ENCODE data around the gene SIN3A.
A peak's percentile ranks its signal among the peaks of the same experiment; 100 is the strongest.
"Not testable (repeated sequence)": the region's sequence is repeated elsewhere in the genome, so short reads cannot be mapped to it uniquely, and the experiment has no call there.

SIN3A gene

DNA sequence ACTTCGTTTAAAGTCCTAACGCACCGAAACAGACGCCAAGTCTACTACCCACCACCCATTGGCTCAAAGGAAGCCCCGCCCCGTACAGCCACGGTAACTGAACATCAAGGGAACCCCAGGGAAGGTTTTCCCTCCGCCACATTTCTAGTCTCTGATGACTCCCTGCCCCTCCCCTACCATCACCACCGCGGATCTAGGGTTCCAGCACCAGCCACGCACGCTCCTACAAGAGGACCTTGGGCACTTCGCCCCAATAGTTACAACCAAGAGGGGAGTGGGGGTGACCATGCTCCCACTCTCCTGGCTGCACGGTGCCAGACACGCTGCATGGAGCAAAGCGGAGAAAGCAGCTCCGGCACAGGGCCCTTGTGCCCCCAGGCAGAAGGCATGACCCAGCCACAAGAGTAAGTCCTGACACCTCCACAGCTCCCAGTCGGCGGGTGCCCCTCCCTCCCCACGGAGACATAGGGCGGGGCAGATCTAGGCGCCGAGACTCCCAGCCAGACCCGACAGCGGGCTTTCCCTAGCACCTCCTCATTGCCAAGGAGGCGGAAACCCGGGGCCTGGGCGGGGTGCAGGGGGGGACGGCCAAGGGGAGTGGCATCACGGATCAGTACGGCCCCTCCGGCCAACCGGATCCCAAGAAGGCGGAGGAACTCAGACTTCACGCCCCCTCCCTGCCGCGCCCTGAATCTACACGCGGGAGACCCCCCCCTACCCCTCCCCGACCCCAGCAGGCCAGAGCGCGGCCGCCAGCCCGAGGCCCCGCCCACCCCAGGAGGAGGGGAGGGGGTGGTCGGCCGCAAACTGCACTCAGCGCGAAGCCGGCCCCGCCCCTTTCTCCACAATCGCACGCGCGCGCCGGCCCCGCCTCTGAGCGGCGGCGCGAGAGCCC lies 936 bp downstream of the SIN3A start:
- peak; percentile 96 for DNase-seq

GRCh38 chr15:75449585-75450306 lies 1.7 kb downstream of the SIN3A start:
- no peak for DNase-seq

GRCh38 chr15:75448171-75448570 lies 3.3 kb downstream of the SIN3A start:
- DNase-seq = not testable (repeated sequence)

- no peak for DNase-seq
Observed at GRCh38 chr15:75446151-75446550, 5.3 kb downstream of the SIN3A start.

DNA sequence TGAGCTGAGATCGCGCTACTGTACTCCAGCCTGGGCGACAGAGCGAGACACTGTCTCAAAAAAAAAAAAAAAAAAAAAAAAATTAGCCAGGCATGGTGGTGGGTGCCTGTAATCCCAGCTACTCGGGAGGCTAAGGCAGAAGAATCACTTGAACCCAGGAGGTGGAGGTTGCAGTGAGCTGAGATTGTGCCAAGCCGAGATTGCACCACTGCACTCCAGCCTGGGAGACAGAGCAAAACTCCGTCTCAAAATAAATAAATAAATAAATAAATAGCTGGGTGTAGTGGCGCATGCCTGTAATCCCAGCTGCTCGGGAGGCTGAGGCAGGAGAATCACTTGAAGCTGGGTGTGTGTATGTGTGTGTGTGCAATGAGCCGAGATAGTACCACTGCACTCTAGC lies 6.2 kb downstream of the SIN3A start:
- DNase-seq = not testable (repeated sequence)

GRCh38 chr15:75443972-75444453 lies 7.5 kb downstream of the SIN3A start:
- not testable (repeated sequence) for DNase-seq

DNA sequence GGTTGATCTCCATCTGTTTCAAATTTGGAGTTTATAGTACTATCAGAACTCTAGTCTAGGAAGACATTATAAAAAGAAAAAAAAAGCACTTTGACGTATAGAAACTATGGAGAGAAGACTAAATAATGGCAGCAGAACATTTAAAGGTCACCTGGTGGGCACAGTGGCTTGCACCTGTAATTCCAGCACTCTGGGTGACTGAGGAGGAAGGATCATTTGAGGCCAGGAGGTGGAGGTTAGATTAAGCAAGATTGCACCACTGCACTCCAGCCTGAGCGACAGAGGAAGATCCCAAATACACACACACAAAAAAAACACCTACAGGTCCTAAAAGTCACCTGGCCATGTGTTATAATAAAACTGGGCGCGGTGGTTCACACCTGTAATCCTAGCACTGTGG lies 13.8 kb downstream of the SIN3A start:
- DNase-seq = no peak

- DNase-seq = no peak
Observed at GRCh38 chr15:75436881-75437280, 14.6 kb downstream of the SIN3A start.

DNA sequence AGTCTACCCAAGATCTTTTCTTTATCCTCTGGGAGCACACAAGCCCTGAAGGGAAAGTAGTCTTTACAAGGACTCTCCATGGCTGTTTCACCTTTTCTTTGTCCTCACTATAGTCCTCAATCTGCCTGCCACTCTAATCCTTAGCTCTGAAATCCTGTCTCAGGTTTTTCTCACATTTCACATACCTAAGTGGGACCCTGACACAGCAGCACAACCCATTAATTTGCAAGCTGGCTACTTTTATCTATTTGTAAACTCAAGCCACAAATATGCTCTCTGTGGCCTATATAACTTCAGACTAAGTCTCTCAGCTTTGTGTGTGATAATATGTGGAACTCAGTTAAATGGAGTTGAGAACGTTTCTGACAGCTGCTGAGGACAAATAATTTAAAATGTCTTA lies 19.8 kb downstream of the SIN3A start:
- no peak for DNase-seq

- DNase-seq = no peak
Observed at GRCh38 chr15:75431270-75431669, 20.2 kb downstream of the SIN3A start.

DNA sequence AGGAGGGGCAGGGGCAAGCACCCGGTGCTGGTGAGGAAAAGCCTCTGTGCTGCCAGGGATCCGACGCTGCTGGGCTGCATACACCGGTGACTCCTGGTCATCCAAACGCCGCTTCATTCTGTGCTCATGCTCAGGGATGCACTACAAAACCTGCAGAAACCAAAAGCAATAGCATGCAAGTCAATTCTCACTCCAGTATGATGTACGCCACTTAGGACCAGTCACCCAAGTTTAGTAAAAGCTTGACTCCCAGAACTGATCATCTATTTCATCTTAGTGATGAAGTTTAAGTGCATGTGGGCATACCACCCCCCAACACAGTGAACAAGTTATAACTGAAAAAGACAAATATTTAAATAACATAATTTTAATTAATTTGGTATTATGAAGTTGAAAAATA lies 21.2 kb downstream of the SIN3A start:
- DNase-seq = no peak

DNA sequence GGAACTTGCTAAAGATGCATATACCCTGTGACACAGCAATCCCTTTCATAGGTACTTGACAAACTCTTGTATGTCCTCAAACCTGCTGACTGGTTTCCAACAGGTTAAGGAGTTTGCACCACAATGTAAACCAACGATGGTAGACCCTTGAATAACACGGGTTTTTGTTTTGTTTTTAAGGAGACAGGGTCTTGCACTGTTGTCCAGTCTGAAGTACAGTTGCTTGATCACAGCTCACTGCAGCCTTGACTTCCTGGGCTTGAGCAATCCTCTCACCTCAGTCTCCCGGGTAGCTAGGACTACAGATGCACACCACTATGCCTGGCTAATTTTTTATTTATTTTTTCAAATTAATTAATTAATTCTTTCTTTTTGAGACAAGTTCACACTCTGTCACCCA lies 23.3 kb downstream of the SIN3A start:
- no peak for DNase-seq

DNA sequence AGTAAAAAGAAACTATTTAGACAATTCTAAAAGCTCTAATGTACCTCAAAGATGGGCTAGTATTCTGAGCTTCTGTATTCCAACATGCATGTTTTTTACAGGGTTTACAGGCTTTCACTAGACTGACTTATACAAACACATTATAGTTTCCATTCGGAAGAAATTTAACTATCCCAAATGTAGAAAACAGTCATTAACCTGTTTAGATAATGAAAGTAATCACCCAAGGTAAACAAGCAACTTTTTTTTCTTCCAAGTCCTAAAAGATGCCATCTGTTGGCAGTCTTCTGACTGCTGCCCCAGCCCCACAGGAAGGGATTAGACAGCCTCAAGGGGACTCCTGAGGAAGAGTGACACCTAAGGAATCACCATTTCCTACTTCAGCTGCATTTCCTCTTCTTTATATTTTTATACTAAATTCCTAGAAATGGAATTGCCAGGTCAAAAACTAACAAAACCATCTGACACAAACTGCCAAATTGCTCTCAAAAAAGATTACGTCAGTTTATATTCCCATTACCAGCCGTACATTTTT lies 25.5 kb downstream of the SIN3A start:
- DNase-seq = no peak

DNA sequence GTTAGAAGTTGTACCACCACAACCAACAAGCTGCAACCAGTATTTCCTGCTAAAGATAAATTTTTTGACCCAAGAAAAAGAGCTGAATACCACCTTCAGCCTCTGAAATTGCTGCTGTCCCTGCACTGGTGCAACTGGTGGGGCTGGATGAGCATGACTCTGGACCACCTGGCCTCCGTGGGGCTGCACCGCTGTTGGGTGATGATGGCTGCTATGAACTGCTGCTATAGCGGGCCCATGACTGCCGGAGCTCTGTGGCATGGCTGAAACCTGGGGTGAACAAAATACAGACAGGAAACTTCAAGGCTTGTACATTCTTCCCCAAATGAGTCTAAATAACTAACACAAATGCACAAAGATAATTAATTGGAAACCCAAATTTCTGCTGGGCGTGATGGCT lies 28.9 kb downstream of the SIN3A start:
- DNase-seq = no peak

DNA sequence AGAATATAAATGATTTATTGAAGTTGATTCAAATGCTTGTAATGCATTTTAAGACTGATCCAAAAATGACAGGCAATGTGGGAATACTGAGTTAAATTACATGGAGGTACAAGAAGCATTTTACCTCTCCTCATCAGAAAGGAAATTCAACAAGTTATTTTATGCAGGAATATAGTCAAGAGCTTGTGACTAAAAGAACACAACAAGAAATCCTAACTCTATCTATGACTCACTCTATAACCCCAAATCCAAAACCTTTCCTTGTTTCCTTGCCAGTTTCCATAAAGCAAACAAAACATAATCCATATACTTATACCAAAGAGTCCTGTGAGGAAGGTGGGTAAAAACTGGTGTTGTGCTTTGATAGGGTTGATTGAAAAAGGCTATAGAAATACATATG lies 30.8 kb downstream of the SIN3A start:
- DNase-seq = no peak

- DNase-seq = no peak
Observed at GRCh38 chr15:75416584-75416983, 34.9 kb downstream of the SIN3A start.

DNA sequence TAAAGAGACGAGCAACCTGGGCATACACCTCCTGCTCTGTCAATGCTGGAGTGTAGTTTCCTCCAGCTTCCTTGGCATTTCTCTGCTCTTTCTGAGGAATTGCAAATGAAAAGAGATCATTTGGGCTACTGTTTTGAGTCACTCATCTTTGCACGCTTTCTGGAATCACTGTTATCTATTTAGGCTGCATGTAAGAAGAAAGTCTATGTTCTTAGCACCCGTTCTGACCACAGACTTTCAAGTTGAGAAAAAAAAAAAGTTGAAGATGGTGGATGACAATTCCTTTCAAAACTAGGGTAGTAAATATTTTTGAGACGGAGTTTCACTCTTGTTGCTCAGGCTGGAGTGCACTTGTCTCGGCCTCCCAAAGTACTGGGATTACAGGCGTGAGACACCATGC lies 41.3 kb downstream of the SIN3A start:
- no peak for DNase-seq

DNA sequence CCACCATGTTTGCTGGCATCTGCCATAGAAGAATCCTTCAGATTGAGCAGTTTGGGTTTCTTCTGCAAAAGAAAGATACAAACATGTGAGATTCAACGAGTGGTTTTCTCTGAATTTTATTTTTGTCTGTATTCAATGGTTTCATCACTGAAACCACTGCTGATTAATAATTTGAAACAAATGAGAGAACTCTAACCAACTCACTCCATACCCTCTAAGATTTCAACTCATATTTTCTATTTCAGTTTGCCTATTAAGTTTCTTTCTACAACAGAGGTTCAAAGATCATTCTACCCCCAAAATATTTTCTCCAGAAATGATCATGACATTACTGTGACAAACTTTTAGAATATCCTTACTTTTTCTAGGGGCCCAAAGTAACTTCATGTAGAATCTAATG lies 44.4 kb downstream of the SIN3A start:
- DNase-seq = no peak

GRCh38 chr15:75403892-75404291 lies 47.6 kb downstream of the SIN3A start:
- DNase-seq = no peak

GRCh38 chr15:75397494-75397893 lies 54.0 kb downstream of the SIN3A start:
- DNase-seq = no peak

DNA sequence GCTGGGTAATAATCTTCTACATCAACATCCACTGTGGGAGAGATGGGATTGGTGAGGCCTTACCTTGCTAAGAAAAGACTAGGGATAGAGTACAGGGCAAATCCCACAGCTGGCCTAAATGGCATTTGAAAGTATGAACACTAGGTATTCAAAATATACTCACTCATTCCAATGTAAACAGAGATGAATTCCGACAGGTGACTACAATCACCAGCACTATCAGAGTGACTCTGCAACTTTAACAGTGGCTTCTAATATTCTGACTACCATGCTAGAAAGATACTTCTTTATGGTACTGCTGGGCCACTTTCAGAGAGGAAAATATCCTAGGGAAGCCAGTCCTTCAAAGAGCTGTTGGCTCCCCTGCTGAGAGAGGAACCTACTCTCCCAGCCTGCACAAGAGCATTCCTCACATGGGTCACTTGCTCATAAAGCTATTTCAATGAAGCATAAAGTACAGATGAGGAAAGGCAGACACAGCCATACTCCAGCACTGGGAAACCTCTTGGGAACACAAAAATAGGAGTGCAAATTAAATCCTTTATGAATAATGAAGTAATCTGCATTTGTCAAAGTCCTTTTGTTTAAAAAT lies 61.6 kb downstream of the SIN3A start:
- no peak for DNase-seq

GRCh38 chr15:75383986-75384385 lies 67.5 kb downstream of the SIN3A start:
- DNase-seq = not testable (repeated sequence)

DNA sequence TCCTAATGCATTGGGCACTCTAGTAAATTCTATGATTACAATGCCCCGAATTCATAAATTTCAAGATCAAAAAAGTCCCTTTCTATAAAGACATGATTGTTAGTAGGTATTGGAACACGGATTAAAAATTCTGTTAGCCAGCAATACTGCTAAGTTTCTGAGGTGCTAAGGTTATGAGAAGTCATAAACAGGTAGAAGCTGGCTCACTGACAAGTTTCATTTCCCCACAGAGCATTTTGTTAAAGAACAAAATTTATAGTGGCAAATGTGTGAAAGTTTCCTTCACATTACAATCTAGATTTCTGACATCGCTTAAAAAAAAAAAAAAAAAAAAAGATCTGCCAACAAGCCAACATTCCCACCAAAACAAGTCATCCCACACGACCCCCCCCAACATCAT lies 70.7 kb downstream of the SIN3A start:
- DNase-seq = no peak
